HFFc6 (cell line): ENCODE data around the gene XAB2. TPM values are rescaled to one million over a fixed set of nuclear protein-coding genes. Genes with fewer than 3 reads are reported as not detected.

Experiments used
- DNase-seq: peaks from one replicate; pipeline ENCODE4 v3.0.0-alpha.2; 2018
- H3K27ac Mint-ChIP-seq: 2 replicates; pipeline ENCODE4 v1.8.0; 2020; ENCODE audit warnings: mild to moderate bottlenecking, mixed read lengths
- H3K27me3 Mint-ChIP-seq: 2 replicates; pipeline ENCODE4 v1.8.0; 2021; ENCODE audit warnings: mild to moderate bottlenecking, moderate library complexity, mixed read lengths; ENCODE audit not compliant: insufficient read depth
- H3K36me3 Mint-ChIP-seq: 2 replicates; pipeline ENCODE4 v1.8.0; 2021; ENCODE audit warnings: low read depth, mixed read lengths
- H3K4me1 Mint-ChIP-seq: 2 replicates; pipeline ENCODE4 v1.8.0; 2020; ENCODE audit warnings: low read depth, mixed read lengths
- H3K4me3 Mint-ChIP-seq: 2 replicates; pipeline ENCODE4 v1.8.0; 2020; ENCODE audit warnings: mild to moderate bottlenecking, moderate library complexity, mixed read lengths
- H3K9me3 Mint-ChIP-seq: 2 replicates; pipeline ENCODE4 v1.8.0; 2020; ENCODE audit warnings: mild to moderate bottlenecking, mixed read lengths
- total RNA-seq, 6 experiments: library from RNA; stranded (reverse); fragmentation: NEBNext Ultra II Directional; extraction: Animal tissue kit (Norgen Biotek cat#: 25700); gene quantifications; 2 replicates in 1 of 6; 3 replicates in 5 of 6; pipeline ENCODE4 v1.2.3, GENCODE V29; 2021
- TF ChIP-seq, protein P1 (sequence below): fragments of 200-600 bp; sonication (generic); IDR thresholded peaks from 2 replicates; pipeline ENCODE4 v1.5.0; 2021; ENCODE audit warnings: antibody characterized with exemption, mild to moderate bottlenecking

Gene XAB2
- total RNA-seq, 6 experiments from 2014 or later = 35.1 to 39.8 (median 36.3) TPM

DNA sequence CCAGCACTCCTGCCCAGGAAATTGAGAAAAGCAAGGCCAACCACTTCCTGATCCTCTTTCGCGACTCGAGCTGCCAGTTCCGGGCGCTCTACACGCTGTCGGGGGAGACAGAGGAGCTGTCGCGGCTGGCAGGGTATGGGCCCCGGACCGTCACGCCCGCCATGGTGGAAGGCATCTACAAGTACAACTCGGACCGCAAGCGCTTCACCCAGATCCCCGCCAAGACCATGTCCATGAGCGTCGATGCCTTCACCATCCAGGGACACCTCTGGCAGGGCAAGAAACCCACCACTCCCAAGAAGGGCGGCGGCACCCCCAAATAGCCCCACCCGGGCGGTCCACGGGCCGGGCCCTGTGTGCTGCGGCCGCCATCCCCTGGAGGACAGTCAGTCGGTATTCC lies 11.6 kb downstream of the XAB2 start:
- peaks cover 31% of the 10 kb centered on the region for H3K36me3 Mint-ChIP-seq
- no peaks in the 10 kb centered on the region for H3K4me1 Mint-ChIP-seq
- DNase-seq = no peak
- H3K9me3 Mint-ChIP-seq = no peaks in the 10 kb centered on the region
- H3K27me3 Mint-ChIP-seq = no peaks in the 10 kb centered on the region; the same call in none of the 2 replicates
- TF ChIP-seq, protein P1, sequence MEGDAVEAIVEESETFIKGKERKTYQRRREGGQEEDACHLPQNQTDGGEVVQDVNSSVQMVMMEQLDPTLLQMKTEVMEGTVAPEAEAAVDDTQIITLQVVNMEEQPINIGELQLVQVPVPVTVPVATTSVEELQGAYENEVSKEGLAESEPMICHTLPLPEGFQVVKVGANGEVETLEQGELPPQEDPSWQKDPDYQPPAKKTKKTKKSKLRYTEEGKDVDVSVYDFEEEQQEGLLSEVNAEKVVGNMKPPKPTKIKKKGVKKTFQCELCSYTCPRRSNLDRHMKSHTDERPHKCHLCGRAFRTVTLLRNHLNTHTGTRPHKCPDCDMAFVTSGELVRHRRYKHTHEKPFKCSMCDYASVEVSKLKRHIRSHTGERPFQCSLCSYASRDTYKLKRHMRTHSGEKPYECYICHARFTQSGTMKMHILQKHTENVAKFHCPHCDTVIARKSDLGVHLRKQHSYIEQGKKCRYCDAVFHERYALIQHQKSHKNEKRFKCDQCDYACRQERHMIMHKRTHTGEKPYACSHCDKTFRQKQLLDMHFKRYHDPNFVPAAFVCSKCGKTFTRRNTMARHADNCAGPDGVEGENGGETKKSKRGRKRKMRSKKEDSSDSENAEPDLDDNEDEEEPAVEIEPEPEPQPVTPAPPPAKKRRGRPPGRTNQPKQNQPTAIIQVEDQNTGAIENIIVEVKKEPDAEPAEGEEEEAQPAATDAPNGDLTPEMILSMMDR = no peak
- H3K27ac Mint-ChIP-seq = no peak overlapping the region
- no peak overlapping the region for H3K4me3 Mint-ChIP-seq

DNA sequence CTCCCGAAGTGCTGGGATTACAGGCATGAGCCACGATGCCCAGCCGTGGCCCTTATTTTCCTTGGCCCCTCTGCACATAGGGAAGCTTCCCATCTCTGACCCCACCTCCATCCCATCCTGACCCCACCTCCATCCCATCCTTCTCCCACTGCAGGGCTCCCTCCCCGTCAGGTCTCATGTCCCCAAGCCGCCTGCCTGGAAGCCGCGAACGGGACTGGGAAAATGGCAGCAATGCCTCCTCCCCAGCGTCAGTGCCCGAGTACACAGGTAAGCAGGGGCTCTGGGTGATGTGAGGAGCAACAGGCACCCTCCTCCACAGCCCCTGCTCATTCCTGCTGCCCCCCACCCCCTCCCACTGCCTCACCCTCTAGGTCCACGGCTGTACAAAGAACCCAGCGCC lies 12.2 kb downstream of the XAB2 start:
- Mint-ChIP-seq H3K4me3 (no peak overlapping the region), H3K27me3 (no peaks in the 10 kb centered on the region; the same call in none of the 2 replicates)

DNA sequence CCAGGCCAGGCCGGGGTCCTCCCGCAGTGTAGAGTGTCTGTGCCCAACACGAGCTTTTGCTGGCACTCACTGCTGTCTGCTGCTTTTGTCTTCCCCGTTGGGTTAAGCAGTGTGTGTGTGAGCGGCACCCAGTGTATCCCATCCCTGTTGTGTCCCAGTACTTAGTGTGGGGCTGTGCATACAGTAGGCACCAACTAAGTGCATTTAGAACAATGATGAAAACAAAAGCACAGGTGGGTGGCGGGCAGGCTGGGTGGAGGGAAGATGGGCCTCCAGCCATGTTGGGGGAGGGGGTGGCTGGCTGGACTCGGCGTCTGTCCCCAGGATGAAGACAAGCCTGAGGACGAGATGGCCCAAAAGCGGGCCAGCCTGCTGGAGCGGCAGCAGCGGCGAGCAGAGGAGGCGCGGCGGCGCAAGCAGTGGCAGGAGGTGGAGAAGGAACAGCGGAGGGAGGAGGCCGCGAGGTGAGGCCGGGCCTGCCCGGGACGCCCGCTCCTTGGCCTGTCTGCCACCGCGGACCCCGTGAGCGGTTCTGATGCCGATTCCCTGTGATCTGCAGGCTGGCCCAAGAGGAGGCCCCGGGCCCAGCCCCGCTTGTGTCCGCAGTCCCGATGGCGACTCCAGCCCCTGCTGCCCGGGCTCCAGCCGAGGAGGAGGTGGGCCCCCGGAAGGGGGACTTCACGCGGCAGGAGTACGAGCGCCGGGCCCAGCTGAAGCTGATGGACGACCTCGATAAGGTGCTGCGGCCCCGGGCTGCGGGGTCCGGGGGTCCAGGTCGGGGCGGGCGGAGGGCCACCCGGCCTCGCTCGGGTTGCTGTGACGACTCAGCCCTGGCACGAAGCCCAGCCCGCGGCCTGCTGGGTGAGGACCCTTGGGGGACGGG lies 14.2 kb downstream of the XAB2 start:
- H3K36me3 Mint-ChIP-seq = peaks cover 16% of the 10 kb centered on the region
- DNase-seq = no peak
- H3K27ac Mint-ChIP-seq = no peak overlapping the region
- H3K9me3 Mint-ChIP-seq = no peaks in the 10 kb centered on the region
- H3K4me3 Mint-ChIP-seq = no peak overlapping the region
- H3K27me3 Mint-ChIP-seq = no peaks in the 10 kb centered on the region; the same call in none of the 2 replicates
- H3K4me1 Mint-ChIP-seq = no peaks in the 10 kb centered on the region
- TF ChIP-seq, protein P1 = no peak

More for the DNA sequence above, 12.2 kb downstream of the XAB2 start:
- H3K9me3 Mint-ChIP-seq = no peaks in the 10 kb centered on the region
- peaks cover 25% of the 10 kb centered on the region for H3K36me3 Mint-ChIP-seq
- no peak overlapping the region for H3K27ac Mint-ChIP-seq
- DNase-seq = no peak
- no peaks in the 10 kb centered on the region for H3K4me1 Mint-ChIP-seq
- TF ChIP-seq, protein P1 = no peak

DNA sequence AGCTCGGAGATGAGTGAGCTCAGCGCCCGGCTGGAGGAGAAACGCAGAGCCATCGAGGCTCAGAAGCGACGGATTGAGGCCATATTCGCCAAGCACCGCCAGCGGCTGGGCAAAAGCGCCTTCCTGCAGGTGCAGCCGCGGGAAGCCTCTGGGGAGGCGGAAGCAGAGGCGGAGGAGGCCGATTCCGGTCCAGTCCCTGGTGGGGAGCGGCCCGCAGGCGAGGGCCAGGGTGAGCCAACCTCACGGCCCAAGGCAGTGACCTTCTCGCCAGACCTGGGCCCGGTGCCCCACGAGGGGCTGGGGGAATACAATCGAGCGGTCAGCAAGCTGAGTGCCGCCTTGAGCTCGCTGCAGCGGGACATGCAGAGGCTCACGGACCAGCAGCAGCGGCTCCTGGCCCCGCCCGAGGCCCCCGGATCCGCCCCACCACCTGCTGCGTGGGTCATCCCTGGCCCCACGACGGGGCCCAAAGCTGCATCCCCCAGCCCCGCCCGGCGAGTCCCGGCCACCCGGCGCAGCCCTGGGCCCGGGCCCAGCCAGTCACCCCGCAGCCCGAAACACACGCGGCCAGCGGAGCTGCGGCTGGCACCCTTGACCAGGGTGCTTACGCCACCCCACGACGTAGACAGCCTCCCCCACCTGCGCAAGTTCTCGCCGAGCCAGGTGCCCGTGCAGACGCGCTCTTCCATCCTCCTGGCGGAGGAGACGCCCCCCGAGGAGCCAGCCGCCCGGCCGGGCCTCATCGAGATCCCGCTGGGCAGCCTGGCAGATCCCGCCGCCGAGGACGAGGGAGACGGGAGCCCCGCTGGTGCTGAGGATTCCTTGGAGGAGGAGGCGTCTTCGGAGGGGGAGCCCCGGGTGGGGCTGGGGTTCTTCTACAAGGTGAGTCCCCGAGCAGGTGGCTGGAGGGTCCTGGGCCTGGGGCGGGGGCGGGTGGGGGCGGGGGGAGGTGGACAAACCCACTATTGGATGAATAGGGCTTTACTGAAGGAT lies 16.8 kb downstream of the XAB2 start:
- Mint-ChIP-seq H3K4me1 (no peaks in the 10 kb centered on the region), H3K27me3 (peaks cover 3% of the 10 kb centered on the region), H3K9me3 (no peaks in the 10 kb centered on the region), H3K4me3 (no peak overlapping the region), H3K36me3 (peaks cover 5% of the 10 kb centered on the region; the same call in 1 of the 2 replicates), H3K27ac (no peak overlapping the region)
- TF ChIP-seq, protein P1 = no peak
- no peak for DNase-seq

DNA sequence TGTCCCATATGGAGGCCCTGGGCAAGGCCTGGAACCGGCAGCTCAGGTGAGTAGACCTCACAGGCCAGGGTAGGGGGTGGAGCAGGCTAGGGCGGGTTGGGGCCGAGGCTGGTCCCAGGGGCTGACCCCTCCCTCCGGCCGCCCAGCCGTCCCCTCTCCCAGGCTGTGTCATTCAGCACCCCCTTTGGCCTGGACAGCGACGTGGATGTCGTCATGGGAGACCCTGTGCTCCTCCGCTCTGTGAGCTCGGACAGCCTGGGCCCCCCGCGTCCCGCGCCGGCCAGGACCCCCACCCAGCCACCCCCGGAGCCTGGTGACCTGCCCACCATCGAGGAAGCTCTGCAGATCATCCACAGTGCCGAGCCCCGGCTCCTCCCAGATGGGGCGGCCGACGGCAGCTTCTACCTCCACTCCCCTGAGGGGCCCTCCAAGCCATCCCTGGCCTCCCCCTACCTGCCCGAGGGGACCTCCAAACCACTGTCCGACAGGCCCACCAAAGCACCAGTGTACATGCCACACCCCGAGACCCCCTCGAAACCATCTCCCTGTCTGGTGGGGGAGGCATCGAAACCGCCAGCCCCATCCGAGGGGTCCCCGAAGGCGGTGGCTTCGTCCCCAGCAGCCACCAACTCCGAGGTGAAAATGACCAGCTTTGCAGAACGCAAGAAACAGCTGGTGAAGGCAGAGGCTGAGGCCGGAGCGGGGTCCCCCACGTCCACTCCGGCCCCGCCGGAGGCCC lies 17.6 kb downstream of the XAB2 start:
- DNase-seq = no peak
- Mint-ChIP-seq H3K27ac (no peak overlapping the region), H3K4me1 (no peaks in the 10 kb centered on the region)

More for the DNA sequence above, 17.6 kb downstream of the XAB2 start:
- H3K27me3 Mint-ChIP-seq = peaks cover 3% of the 10 kb centered on the region
- H3K4me3 Mint-ChIP-seq = no peak overlapping the region
- H3K9me3 Mint-ChIP-seq = no peaks in the 10 kb centered on the region
- TF ChIP-seq, protein P1 = no peak
- no peaks in the 10 kb centered on the region for H3K36me3 Mint-ChIP-seq
